HTR-8/SVneo (cell line): ENCODE data around the gene NMT1.

Experiments used
- DNase-seq: peaks from one replicate; pipeline ENCODE4 v3.0.0; 2011; ENCODE audit warnings: low spot score, mixed read lengths; ENCODE audit not compliant: insufficient read length
- FAIRE-seq: peaks from 2 replicates; lab custom pipeline; 2011; peaks lifted over from hg19 to GRCh38; lab: Jason Lieb, UNC

NMT1 gene

DNA sequence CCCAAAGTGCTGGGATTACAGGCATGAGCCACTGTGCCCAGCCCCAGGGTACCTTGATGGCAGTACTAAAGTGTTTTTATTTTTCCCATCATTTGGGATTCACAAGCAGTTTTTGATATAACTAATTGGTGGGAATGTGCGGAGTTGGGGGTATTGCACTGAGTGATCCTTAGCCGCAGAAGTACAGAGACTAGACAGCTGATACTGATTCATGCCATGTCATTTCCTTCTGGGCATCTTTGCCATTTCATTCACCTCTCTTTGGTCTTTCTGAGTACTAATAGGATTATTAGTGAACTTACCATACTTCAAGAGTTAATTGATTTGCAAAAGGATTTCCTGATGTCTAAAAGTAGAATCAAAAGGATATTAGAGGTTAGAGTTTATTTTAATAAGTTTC, 9.7 kb downstream of the NMT1 start:
- no peak for FAIRE-seq
- no peak for DNase-seq

DNA sequence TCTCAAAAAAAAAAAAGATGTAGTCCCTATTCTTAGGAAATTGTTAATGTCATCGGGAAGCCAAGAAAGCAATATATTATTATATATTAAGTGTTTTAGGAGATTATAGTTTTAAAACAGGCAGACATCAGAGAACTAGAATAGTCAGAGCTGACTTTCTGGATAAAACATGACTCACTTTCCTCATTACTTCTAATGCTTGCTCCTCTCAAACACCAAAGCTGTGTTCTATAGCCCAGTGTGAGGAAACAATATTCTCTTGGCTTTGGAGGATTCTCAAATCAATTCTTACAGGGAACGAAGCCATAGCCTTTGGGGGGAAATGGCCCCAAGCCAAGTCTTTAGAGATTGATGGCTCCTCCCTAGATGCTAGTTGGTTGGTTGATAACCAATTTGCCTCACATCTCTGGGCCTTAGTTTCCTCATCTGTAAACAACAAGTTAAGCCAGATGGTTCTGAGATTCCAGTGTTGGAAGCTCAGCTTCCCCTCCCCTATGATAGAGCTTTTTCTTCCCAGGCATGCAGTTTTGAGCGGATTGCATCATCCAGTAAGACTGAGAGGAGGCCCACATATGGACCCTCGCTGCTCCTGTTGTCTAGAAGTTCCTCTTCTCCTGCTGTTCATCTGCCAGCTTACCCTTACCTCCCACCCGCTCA, 12.4 kb downstream of the NMT1 start:
- no peak for FAIRE-seq
- DNase-seq, result no peak

GRCh38 chr17:45077643-45078042, 16.5 kb downstream of the NMT1 start:
- DNase-seq (no peak), FAIRE-seq (no peak)

DNA sequence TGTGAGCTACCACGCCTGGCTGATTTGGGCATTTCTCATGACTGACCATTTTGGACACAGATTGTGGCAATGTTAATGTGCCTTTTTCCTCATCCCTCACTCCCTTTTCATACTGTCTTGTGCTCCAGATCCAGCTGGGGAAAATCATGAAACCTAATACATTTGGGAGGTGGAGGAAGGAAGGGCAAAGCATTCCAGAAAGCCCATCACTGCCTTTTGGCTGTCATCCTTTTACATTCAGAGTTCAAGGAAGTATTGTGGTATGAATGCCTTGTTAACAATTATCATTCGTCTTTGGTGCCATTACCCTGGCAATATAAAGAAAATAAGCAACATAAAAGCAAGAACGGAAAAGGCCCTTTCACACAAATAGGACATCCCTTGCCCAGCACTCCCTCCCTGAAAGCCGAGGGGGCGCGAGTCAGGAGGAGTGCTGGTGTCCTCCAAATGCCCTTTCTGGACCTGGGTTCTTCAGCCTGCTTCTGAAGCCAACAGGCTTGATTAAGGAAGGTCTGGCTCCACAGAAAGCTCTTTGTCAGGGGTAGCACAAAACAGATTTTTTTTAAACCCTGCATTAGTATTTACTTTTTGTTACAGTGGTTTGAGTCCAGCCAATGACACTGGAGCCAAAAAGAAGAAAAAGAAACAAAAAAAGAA, 20.1 kb downstream of the NMT1 start:
- DNase-seq (no peak), FAIRE-seq (no peak)

GRCh38 chr17:45086391-45086790, 25.3 kb downstream of the NMT1 start:
- no peak for FAIRE-seq
- DNase-seq, result no peak

DNA sequence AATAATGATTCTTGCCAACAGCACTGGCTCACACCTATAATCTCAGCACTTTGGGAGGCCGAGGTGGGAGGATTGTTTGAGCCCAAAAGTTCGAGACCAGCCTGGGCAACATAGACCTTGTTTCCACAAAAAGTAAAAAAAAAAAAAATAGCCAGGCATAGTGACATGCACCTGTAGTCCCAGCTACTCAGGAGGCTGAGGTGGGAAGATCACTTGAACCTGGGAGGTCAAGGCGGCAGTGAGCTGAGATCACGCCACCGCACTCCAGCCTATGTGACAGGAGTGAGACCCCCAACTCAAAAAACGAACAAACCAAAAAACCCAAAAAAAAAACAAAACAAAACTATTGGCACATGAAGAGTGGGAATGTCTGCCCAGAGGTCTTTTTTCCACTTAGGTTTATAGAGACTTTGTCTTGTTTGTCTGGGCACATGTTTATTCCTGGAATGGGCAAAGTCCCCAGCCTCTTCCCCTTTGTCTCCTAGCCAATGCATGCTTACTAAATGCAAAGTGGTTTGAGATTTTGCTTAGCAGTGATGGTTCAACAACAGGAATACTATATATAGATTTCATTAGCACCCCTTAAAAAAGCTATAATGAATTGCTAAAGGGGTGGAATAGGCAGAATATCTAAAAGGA, 25.9 kb downstream of the NMT1 start:
- FAIRE-seq (no peak), DNase-seq (no peak)

- FAIRE-seq, result peak; percentile 71
Observed at GRCh38 chr17:45087504-45087975, 26.4 kb downstream of the NMT1 start.

GRCh38 chr17:45087978-45088377, 26.9 kb downstream of the NMT1 start:
- FAIRE-seq, result peak; percentile 57
- DNase-seq, result no peak

More at GRCh38 chr17:45087504-45087975, 26.4 kb downstream of the NMT1 start:
- DNase-seq, result no peak

DNA sequence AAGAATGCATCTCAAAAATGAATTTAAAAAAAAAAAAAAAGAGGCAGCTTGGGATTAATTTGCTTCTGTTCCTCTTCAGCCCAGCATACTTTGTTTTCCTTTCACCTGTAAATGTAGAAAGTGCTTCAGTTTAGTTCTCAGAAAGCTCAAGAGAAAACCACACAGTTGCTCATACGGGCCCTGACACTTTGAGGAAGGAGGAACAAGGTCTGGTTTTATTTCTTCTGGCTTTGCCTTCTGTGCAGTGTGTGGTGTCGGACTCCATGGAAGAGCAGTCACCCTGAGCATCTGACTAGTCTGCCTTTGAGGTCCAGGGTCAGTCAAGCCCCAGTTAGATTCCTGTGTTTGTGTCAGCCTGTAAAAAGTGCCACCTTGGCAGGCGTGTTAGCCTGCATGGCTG, 27.6 kb downstream of the NMT1 start:
- FAIRE-seq, result no peak
- DNase-seq, result no peak

- no peak for DNase-seq
- FAIRE-seq, result no peak
Observed at GRCh38 chr17:45090711-45091110, 29.6 kb downstream of the NMT1 start.

- FAIRE-seq (peak; percentile 79), DNase-seq (no peak)
Observed at GRCh38 chr17:45091778-45092425, 30.8 kb downstream of the NMT1 start.

DNA sequence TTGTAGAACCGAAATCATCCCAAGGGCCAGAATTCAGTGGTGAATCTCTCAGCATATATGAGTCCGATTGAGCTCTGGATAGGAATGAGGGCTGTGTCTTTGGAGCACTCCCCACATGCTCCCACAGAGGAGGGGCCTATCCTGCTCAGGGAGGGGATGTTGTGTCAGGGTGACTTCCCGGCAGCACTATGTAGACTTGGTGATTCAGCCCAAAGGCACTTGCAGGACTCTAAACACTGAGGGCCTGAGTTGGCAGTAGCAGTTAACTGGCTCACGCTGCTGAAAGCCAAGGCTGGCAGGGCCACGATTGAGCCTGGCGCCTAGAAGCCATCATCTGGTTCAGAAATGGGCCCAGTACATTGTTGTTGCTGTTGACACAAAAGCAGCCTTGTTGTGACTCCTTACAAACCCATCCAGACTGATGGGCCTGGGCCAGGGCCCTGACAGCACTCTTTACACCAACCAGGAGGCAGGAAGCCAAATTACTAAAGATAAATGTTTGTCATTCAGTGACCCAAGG, 31.9 kb downstream of the NMT1 start:
- DNase-seq (peak; percentile 99), FAIRE-seq (peak; percentile 100)

- no peak for DNase-seq
Observed at GRCh38 chr17:45093444-45094110, 32.5 kb downstream of the NMT1 start.

DNA sequence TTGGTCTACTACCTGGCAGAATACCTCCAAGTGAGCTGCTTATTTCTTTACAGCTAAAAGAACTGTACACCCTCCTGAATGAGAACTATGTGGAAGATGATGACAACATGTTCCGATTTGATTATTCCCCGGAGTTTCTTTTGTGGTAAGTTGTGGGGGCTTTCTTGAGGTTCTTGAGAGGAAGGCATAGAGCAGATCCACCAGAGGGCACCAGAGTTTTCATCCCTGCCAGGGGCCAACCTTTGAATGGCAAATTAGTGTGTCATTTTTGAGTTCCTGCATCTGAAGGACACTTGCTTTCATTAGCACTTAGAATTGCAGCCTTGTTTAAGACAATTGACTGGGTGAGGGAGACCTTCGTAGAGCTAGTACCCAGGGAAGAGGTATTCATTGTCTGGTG, 35.0 kb downstream of the NMT1 start:
- peak; percentile 56 for DNase-seq
- no peak for FAIRE-seq

More at GRCh38 chr17:45093444-45094110, 32.5 kb downstream of the NMT1 start:
- FAIRE-seq, result peak; percentile 38

DNA sequence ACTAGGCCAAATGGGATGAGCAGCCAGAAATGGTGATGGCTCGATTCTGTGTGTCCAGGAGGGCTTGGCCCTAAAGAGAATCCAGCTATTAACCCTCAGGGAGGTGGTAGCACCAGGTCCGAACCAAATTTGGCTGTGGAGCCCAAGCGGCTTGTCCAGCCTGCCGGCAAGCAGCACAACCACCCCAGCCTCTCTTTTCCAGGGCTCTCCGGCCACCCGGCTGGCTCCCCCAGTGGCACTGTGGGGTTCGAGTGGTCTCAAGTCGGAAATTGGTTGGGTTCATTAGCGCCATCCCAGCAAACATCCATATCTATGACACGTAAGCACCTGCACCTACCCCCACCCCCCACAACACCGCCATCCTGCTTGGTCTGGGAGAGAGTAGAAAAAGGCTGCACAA, 35.8 kb downstream of the NMT1 start:
- no peak for FAIRE-seq
- no peak for DNase-seq

DNA sequence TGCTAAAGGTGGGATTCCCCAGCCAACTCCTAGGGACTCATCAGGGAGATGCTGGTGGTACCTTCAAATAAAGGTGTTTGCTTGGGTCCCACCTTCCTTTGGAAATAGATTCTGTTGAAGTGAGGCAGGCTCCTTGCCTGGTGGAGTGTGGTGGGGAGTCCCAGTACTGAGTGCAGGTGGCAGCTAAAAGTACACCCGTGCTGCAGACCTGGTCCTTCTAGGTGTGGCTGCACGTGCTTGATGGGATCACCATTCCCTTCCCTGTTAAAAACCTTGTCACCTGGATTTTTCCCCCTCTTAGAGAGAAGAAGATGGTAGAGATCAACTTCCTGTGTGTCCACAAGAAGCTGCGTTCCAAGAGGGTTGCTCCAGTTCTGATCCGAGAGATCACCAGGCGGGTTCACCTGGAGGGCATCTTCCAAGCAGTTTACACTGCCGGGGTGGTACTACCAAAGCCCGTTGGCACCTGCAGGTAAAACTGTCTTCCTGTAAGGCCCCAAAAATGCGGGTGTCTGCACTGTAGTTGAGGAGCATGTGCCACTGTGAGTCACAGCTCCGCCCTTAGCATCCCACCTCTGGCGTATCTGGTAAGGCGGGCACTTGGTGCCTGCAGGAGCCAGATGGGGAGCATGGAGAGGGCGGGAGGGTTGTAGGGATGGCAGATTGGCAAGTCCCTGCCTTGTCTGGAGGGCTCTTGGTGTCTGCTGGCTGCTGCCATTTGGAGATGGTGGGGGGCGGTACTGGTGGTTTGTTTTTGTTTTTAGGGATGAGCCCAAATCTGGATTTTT, 37.2 kb downstream of the NMT1 start:
- DNase-seq, result no peak
- FAIRE-seq, result peak; percentile 33

- FAIRE-seq, result peak; percentile 88
Observed at GRCh38 chr17:45098869-45099616, 37.9 kb downstream of the NMT1 start.

GRCh38 chr17:45101546-45101882, 40.4 kb downstream of the NMT1 start:
- FAIRE-seq, result peak; percentile 33
- DNase-seq, result no peak

More at GRCh38 chr17:45098869-45099616, 37.9 kb downstream of the NMT1 start:
- DNase-seq, result peak; percentile 97
